ENCODE results near the gene DYNLRB2. TPM values are rescaled to one million over a fixed set of nuclear protein-coding genes. Genes with fewer than 3 reads are reported as not detected.

The DYNLRB2 gene
- total and polyA plus RNA-seq, 9 of the 15 experiments (the other 6 are each of a cell fraction or from before 2014, with no cell fraction given): not detected

GRCh38 chr16:80554033-80554432 is 13.2 kb downstream of the DYNLRB2 start:
- no peak overlapping the region for H3K9ac ChIP-seq (ENCODE audit: insufficient read depth in 1 of 2, low read depth in 2 of 2, low read length in 2 of 2)
- ATAC-seq: no peak
- H3K79me2 ChIP-seq (ENCODE audit: control insufficient read depth, insufficient read depth, low read length): no peaks in the 10 kb centered on the region
- H3K4me2 ChIP-seq (ENCODE audit: insufficient read depth, low read length): no peak overlapping the region
- no peaks in the 10 kb centered on the region for H3K36me3 ChIP-seq (ENCODE audit: control insufficient read depth, insufficient read depth, low read length)
- CTCF ChIA-PET (ENCODE audit: low intra/inter-chr PET ratio): no interaction called here
- H3K9me3 ChIP-seq (replicated peaks; ENCODE audit: control insufficient read depth, insufficient read depth, low read depth, low read length): no peaks in the 10 kb centered on the region
- H3K9me1 ChIP-seq (ENCODE audit: control insufficient read depth, insufficient read depth, low read length): no peaks in the 10 kb centered on the region
- FAIRE-seq: no peak
- H2AFZ ChIP-seq (ENCODE audit: low read depth, low read length): no peak overlapping the region
- whole genome bisulfite sequencing (ENCODE audit: insufficient coverage, low coverage, missing lambda C conversion rate): 0% methylated on average over 2 of the region's 2 CpGs
- no peak overlapping the region for H3K4me3 ChIP-seq
- BruUV-seq (replicated peaks): no TSS peak
- no peaks in the 10 kb centered on the region for H3K4me1 ChIP-seq (replicated peaks in 1 of 2; ENCODE audit: control insufficient read depth in 2 of 2, insufficient read depth in 2 of 2, low read length in 2 of 2)
- TF ChIP-seq JUND (IDR thresholded peaks at IDR 0.05; ENCODE audit: borderline replicate concordance, low read depth, low read length) (no peak), JUND (tag; IDR thresholded peaks at IDR 0.05; ENCODE audit: borderline replicate concordance, low read depth, low read length) (no peak), ERF (CRISPR knock-in tag; IDR thresholded peaks at IDR 0.05) (no peak), ELF1 (tag; IDR thresholded peaks at IDR 0.05) (no peak), ARID3A (IDR thresholded peaks at IDR 0.05; ENCODE audit: borderline replicate concordance, low read depth, low read length) (no peak), ZNF124 (CRISPR knock-in tag; IDR thresholded peaks at IDR 0.05) (no peak), FUS (optimal IDR thresholded peaks at IDR 0.05; ENCODE audit: low read depth, low read length) (no peak), ZNF76 (CRISPR knock-in tag; IDR thresholded peaks at IDR 0.05; ENCODE audit: borderline replicate concordance) (no peak), NR3C1 (CRISPR knock-in tag; IDR thresholded peaks at IDR 0.05) (no peak), RHOXF2B (CRISPR knock-in tag; conservative IDR thresholded peaks at IDR 0.05) (no peak)
- no peaks in the 10 kb centered on the region for H4K20me1 ChIP-seq (replicated peaks; ENCODE audit: control insufficient read depth, insufficient read depth, low read length)
- no peak for DNase-seq (ENCODE audit: extremely low read depth in 1 of 4, low spot score in 3 of 4)
- in situ Hi-C loops (cut with MboI) (no loop called here), intact Hi-C loops (cut with micrococcal nuclease) (no loop called here)
- POLR2A ChIA-PET: interaction anchor here (0.6 to 0.8 kb wide), 3 partner anchors 12 to 1302 kb away, joined by 3 read pairs; no protein-coding TSS in a partner anchor
- H3K27ac ChIP-seq (ENCODE audit: extremely low read depth, low read depth, low read length): no peak overlapping the region
- H3K27me3 ChIP-seq (ENCODE audit: control insufficient read depth in 2 of 2, insufficient read depth in 2 of 2, low read length in 2 of 2): peaks cover 0 to 6% of the 10 kb centered on the region in 2 experiments; a peak in 2 of 5 replicates
